PC-9 (cell line): ENCODE measurements around the gene ZBED4.

Experiments
- EZH2 ChIP-seq: fragments of 200-600 bp; sonication (generic); IDR thresholded peaks from 2 replicates; pipeline ENCODE4 v1.8.0; 2017; ENCODE audit warnings: antibody characterized with exemption, low read depth
- TF ChIP-seq, protein P1 (sequence below): fragments of 200-600 bp; sonication (generic); conservative IDR thresholded peaks from 2 replicates; pipeline ENCODE4 v1.6.1; 2017; ENCODE audit warnings: mixed run types, antibody characterized with exemption, mild to moderate bottlenecking, moderate library complexity

DNA sequence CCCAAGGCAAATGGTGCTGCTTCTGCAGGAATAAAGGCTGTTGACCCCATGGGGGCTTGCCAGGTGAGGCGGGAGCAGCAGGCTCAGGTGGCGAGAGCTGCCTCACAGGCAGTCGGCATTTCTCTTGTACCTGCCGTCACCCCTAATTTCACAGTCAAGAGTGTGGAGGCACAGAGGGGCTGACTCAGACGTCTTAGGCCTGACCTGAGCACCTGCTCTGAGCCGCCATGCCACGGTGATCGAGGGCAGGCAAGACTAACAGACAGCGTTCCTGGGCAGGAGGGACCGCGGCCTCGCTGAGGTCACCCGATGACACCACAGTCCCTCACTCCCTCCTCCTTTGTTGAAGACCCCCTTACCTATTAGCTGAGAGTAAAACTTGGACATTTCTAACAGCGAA lies 59.4 kb downstream of the ZBED4 start:
- TF ChIP-seq EZH2, result no peak
- TF ChIP-seq, protein P1, sequence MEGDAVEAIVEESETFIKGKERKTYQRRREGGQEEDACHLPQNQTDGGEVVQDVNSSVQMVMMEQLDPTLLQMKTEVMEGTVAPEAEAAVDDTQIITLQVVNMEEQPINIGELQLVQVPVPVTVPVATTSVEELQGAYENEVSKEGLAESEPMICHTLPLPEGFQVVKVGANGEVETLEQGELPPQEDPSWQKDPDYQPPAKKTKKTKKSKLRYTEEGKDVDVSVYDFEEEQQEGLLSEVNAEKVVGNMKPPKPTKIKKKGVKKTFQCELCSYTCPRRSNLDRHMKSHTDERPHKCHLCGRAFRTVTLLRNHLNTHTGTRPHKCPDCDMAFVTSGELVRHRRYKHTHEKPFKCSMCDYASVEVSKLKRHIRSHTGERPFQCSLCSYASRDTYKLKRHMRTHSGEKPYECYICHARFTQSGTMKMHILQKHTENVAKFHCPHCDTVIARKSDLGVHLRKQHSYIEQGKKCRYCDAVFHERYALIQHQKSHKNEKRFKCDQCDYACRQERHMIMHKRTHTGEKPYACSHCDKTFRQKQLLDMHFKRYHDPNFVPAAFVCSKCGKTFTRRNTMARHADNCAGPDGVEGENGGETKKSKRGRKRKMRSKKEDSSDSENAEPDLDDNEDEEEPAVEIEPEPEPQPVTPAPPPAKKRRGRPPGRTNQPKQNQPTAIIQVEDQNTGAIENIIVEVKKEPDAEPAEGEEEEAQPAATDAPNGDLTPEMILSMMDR, result no peak
